Ascending aorta (tissue), 2 donors: ENCODE results near the gene PCSK6. TPM values are rescaled to one million over a fixed set of nuclear protein-coding genes. Genes with fewer than 3 reads are reported as not detected.

Experiments
- DNase-seq, 2 donors: peaks; one replicate each; pipeline ENCODE4 v3.0.0-alpha.2; 2019; ENCODE audit warnings: low spot score in 2 of 2
- H3K27ac ChIP-seq, 2 donors: fragments of 200-600 bp; sonication (generic); one replicate each; pipeline ENCODE4 v1.5.1; 2016 to 2017; ENCODE audit warnings: mild to moderate bottlenecking in 1 of 2
- H3K27me3 ChIP-seq: fragments of 200-600 bp; sonication (generic); one replicate; pipeline ENCODE4 v1.5.1; 2017
- H3K36me3 ChIP-seq, 2 donors: fragments of 200-600 bp; sonication (generic); one replicate each; pipeline ENCODE4 v1.5.1; 2016
- H3K4me1 ChIP-seq, 2 donors: fragments of 200-600 bp; sonication (generic); one replicate each; pipeline ENCODE4 v1.5.1; 2016 to 2017; ENCODE audit warnings: mild to moderate bottlenecking in 1 of 2
- H3K4me3 ChIP-seq, 2 donors: fragments of 200-600 bp; sonication (generic); one replicate each; pipeline ENCODE4 v1.5.1; 2016 to 2017; ENCODE audit warnings: mild to moderate bottlenecking in 1 of 2
- H3K9me3 ChIP-seq, 2 donors: fragments of 200-600 bp; sonication (generic); one replicate each; pipeline ENCODE4 v1.5.1; 2016
- CTCF ChIP-seq, 3 experiments: fragments of 200-600 bp in 2 of 3; fragments of 450-650 bp in 1 of 3; sonication (generic) in 2 of 3; IDR thresholded peaks; one replicate each; pipeline ENCODE4 v1.5.1; 2016 to 2019; ENCODE audit warnings: antibody characterized with exemption in 3 of 3, mild to moderate bottlenecking in 1 of 3, moderate library complexity in 1 of 3
- intact Hi-C: fragments of 100-400 bp; cut with DNase I; formaldehyde crosslinking; loops from one replicate; pipeline ENCODE4 v1.15.1; 2023
- total RNA-seq: library from RNA; depleted of rRNA; stranded (reverse); fragments of >200 nt; gene quantifications from one replicate; pipeline ENCODE4 v1.1.0, GENCODE V29; 2016

The PCSK6 gene
- total RNA-seq, 1 donor from 2014 or later: 3.9 TPM

- intact Hi-C loops: no loop called here
- no peaks in the 10 kb centered on the region for H3K9me3 ChIP-seq
- DNase-seq: no peak
- H3K4me3 ChIP-seq: no peak overlapping the region
- no peaks in the 10 kb centered on the region for H3K4me1 ChIP-seq
- H3K27ac ChIP-seq: no peak overlapping the region
- no peak for TF ChIP-seq CTCF (IDR thresholded peaks at IDR 0.05)
- no peaks in the 10 kb centered on the region for H3K27me3 ChIP-seq
- H3K36me3 ChIP-seq: no peaks in the 10 kb centered on the region
Measured at GRCh38 chr15:101413239-101413638, 76.3 kb downstream of the PCSK6 start.

DNA sequence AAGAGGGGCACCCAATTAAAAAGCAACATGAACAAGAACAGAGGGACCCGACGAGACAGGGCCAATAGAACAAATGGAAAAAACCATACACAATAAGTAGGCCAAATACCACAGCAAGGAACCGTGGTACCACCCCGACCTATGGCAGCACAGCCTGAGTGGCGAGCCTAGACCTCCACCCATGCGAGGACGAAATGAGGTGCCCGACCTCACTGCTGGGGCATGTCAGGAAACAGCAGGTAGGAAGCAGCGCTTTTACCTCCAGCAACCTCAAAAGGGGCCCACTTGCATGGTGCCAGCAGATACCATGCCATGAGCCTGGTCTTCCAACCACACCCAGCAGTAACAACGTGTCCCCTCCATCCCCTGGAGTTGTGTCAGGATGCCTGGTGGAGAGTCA is 77.9 kb downstream of the PCSK6 start:
- no peaks in the 10 kb centered on the region for H3K4me1 ChIP-seq
- no peak overlapping the region for H3K4me3 ChIP-seq
- no peak for DNase-seq
- no peak for TF ChIP-seq CTCF (IDR thresholded peaks at IDR 0.05)
- no peaks in the 10 kb centered on the region for H3K36me3 ChIP-seq
- no peaks in the 10 kb centered on the region for H3K9me3 ChIP-seq
- intact Hi-C loops: no loop called here
- H3K27ac ChIP-seq: no peak overlapping the region
- H3K27me3 ChIP-seq: no peaks in the 10 kb centered on the region

DNA sequence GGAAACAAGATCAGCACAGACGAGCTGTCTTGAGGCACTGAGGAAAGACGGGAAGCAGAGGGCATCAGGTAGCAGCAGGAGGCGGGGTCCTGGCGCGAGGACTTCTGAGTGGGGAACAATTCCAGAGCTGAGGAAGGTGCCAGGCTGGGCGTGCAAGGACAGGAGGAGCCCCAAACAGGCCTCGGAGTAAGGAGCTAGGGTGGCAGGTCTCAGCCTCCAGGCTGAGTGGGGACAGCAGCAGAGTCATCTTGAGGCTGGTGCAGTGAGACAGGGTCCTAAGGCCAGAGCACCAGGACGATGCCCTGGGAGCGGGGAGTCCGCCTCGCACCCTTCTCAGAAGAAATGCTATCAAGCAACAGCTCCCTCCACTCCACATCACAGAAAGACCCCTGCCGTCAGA is 78.4 kb downstream of the PCSK6 start:
- DNase-seq: no peak
- no peak for TF ChIP-seq CTCF (IDR thresholded peaks at IDR 0.05)
- H3K36me3 ChIP-seq: no peaks in the 10 kb centered on the region

DNA sequence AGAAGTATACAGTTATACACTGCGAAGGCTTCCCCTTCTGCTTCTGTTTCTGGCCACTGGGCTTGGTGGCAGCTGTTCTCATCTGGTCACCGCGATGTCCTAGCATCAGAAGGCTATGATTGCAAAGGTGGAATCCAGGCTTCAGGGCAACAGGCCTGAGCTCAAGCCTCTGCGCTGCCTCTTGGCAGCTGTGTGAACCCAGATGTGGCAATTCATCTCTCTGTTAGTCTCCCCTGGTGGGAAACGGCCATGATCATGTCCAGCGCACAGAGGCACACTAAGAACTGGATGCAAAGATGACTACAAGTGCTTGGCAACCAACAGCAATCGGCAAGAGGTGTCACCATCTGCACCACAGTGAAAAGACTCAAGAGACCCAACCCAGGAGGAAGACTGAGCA is 78.9 kb downstream of the PCSK6 start:
- Histone ChIP-seq H3K9me3 (no peaks in the 10 kb centered on the region), H3K4me3 (no peak overlapping the region), H3K36me3 (no peaks in the 10 kb centered on the region), H3K27ac (no peak overlapping the region), H3K27me3 (no peaks in the 10 kb centered on the region), H3K4me1 (no peaks in the 10 kb centered on the region)
- DNase-seq: no peak
- intact Hi-C loops: no loop called here
- TF ChIP-seq CTCF (IDR thresholded peaks at IDR 0.05): no peak

More for the DNA sequence above, 78.4 kb downstream of the PCSK6 start:
- H3K27me3 ChIP-seq: no peaks in the 10 kb centered on the region
- H3K4me1 ChIP-seq: no peaks in the 10 kb centered on the region
- H3K4me3 ChIP-seq: no peak overlapping the region
- no peak overlapping the region for H3K27ac ChIP-seq
- H3K9me3 ChIP-seq: no peaks in the 10 kb centered on the region
- intact Hi-C loops: no loop called here

DNA sequence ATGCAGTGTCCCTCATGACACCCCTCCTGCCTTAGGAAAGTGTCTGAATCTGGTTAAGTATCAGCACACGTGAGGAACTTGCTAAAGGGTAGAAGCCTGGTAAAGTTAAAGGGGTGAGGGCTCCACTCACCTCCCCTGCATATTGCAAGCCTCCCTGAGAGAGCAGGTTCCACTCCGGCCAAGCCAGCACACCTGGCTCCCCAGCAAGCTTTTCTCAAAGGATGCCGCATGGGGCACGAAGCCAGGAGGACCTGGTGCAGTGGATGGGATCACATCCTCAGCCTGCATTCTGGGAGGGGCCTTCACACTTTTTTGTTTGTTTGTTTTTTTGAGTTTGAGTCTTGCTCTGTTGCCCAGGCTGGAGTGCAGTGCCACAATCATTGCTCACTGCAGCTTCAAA is 79.9 kb downstream of the PCSK6 start:
- intact Hi-C loops: no loop called here
- TF ChIP-seq CTCF (IDR thresholded peaks at IDR 0.05): no peak
- no peaks in the 10 kb centered on the region for H3K36me3 ChIP-seq
- DNase-seq: no peak
- H3K9me3 ChIP-seq: no peaks in the 10 kb centered on the region
- no peak overlapping the region for H3K27ac ChIP-seq
- H3K4me3 ChIP-seq: no peak overlapping the region
- H3K4me1 ChIP-seq: no peaks in the 10 kb centered on the region
- H3K27me3 ChIP-seq: no peaks in the 10 kb centered on the region
